HEK293 (cell line): ENCODE measurements around the gene ITGB5.

Experiments used
- CTCF ChIA-PET: fragments of 350-600 bp; formaldehyde crosslinking; extraction: SDS; loops from one replicate; lab custom pipeline; 2021; ENCODE audit warnings: antibody characterized with exemption; lab: Yijun Ruan, JAX
- POLR2A ChIA-PET: fragments of 300-600 bp; formaldehyde crosslinking; extraction: SDS; loops from one replicate; lab custom pipeline; 2020; ENCODE audit warnings: antibody characterized with exemption, inconsistent platforms; lab: Yijun Ruan, JAX
- H3K27ac ChIP-seq: fragments of 200-500 bp; sonication (Bioruptor generic); 2 replicates; pipeline ENCODE4 v1.5.1; 2014; ENCODE audit warnings: low read depth, low read length, control low read depth, inconsistent platforms; ENCODE audit errors: extremely low read depth
- H3K36me3 ChIP-seq, 2 experiments: fragments of 200-500 bp in 1 of 2; sonication (Bioruptor generic) in 1 of 2; 1 replicate in 1 of 2; 2 replicates in 1 of 2; pipeline ENCODE4 v1.5.1; 2014 to 2017; ENCODE audit warnings: inconsistent platforms in 2 of 2, low read length in 2 of 2; ENCODE audit not compliant: control insufficient read depth in 2 of 2, insufficient read depth in 1 of 2
- H3K4me1 ChIP-seq: fragments of 200-500 bp; sonication (Bioruptor generic); 2 replicates; pipeline ENCODE4 v1.5.1; 2014; ENCODE audit warnings: mild to moderate bottlenecking, low read length, inconsistent platforms; ENCODE audit not compliant: control insufficient read depth, insufficient read depth
- H3K4me3 ChIP-seq: 2 replicates; pipeline ENCODE4 v1.5.1; 2011; ENCODE audit warnings: low read depth, mild to moderate bottlenecking, control low read depth, low read length, moderate library complexity
- H3K9me3 ChIP-seq: fragments of 200-500 bp; sonication (Bioruptor generic); 2 replicates; pipeline ENCODE4 v1.5.1; 2014; ENCODE audit warnings: low read depth, low read length, inconsistent platforms; ENCODE audit not compliant: control insufficient read depth, insufficient read depth
- BCL11B ChIP-seq: fragments of 450-650 bp; formaldehyde crosslinking; IDR thresholded peaks from 2 replicates; pipeline ENCODE4 v1.5.1; 2016; ENCODE audit warnings: low read depth, missing biosample characterization, missing genetic modification characterization
- HOXC10 ChIP-seq: sonication (generic); formaldehyde crosslinking; IDR thresholded peaks from 2 replicates; pipeline ENCODE4 v1.8.1; 2023; ENCODE audit warnings: mild to moderate bottlenecking, missing genetic modification reagents
- KLF8 ChIP-seq: fragments of 450-650 bp; formaldehyde crosslinking; IDR thresholded peaks from 2 replicates; pipeline ENCODE4 v1.5.1; 2016; ENCODE audit warnings: missing biosample characterization, missing genetic modification characterization
- PRDM1 ChIP-seq: fragments of 450-650 bp; formaldehyde crosslinking; IDR thresholded peaks from 2 replicates; pipeline ENCODE4; 2016; ENCODE audit warnings: missing biosample characterization, missing genetic modification characterization
- RBAK ChIP-seq: fragments of 450-650 bp; formaldehyde crosslinking; IDR thresholded peaks from 2 replicates; pipeline ENCODE4 v1.5.1; 2016; ENCODE audit warnings: missing biosample characterization, missing genetic modification characterization
- SETDB1 ChIP-seq: IDR thresholded peaks from one replicate; pipeline ENCODE4 v1.6.1; 2017; ENCODE audit warnings: mild to moderate bottlenecking, low read length, moderate library complexity, mixed read lengths; ENCODE audit not compliant: insufficient read length
- SP3 ChIP-seq: fragments of 450-650 bp; formaldehyde crosslinking; IDR thresholded peaks from 2 replicates; pipeline ENCODE4 v1.5.1; 2016; ENCODE audit warnings: missing biosample characterization, missing genetic modification characterization
- YY2 ChIP-seq: fragments of 450-650 bp; formaldehyde crosslinking; IDR thresholded peaks from 2 replicates; pipeline ENCODE4 v1.5.1; 2016; ENCODE audit warnings: missing biosample characterization, missing genetic modification characterization
- ZFP3 ChIP-seq: fragments of 450-650 bp; formaldehyde crosslinking; IDR thresholded peaks from 2 replicates; pipeline ENCODE4 v1.5.1; 2016; ENCODE audit warnings: low read depth, missing biosample characterization, missing genetic modification characterization
- ZFP69B ChIP-seq: fragments of 450-650 bp; formaldehyde crosslinking; IDR thresholded peaks from 2 replicates; pipeline ENCODE4 v1.5.1; 2016; ENCODE audit warnings: missing biosample characterization, missing genetic modification characterization
- ZNF114 ChIP-seq: fragments of 450-650 bp; formaldehyde crosslinking; IDR thresholded peaks from 2 replicates; pipeline ENCODE4 v1.5.0; 2017; ENCODE audit warnings: missing biosample characterization, missing genetic modification characterization
- ZNF132 ChIP-seq: fragments of 450-650 bp; formaldehyde crosslinking; IDR thresholded peaks from 2 replicates; pipeline ENCODE4 v1.5.1; 2017; ENCODE audit warnings: missing biosample characterization, missing genetic modification characterization, borderline replicate concordance
- ZNF19 ChIP-seq: fragments of 450-650 bp; formaldehyde crosslinking; IDR thresholded peaks from 2 replicates; pipeline ENCODE4; 2016; ENCODE audit warnings: missing biosample characterization, missing genetic modification characterization, low read depth
- ZNF221 ChIP-seq: fragments of 450-650 bp; formaldehyde crosslinking; IDR thresholded peaks from 2 replicates; pipeline ENCODE4 v1.5.1; 2017; ENCODE audit warnings: missing biosample characterization, missing genetic modification characterization, borderline replicate concordance
- ZNF311 ChIP-seq: fragments of 450-650 bp; formaldehyde crosslinking; IDR thresholded peaks from 2 replicates; pipeline ENCODE4 v1.5.1; 2017; ENCODE audit warnings: missing biosample characterization, missing genetic modification characterization, borderline replicate concordance
- ZNF335 ChIP-seq: fragments of 450-650 bp; formaldehyde crosslinking; conservative IDR thresholded peaks from 2 replicates; pipeline ENCODE4 v1.5.1; 2016; ENCODE audit warnings: missing biosample characterization, missing genetic modification characterization
- ZNF37A ChIP-seq: fragments of 450-650 bp; IDR thresholded peaks from 2 replicates; pipeline ENCODE4 v1.5.1; 2018; ENCODE audit warnings: missing biosample characterization, missing genetic modification characterization
- ZNF404 ChIP-seq: fragments of 450-650 bp; formaldehyde crosslinking; IDR thresholded peaks from 2 replicates; pipeline ENCODE4 v1.5.1; 2017; ENCODE audit warnings: missing biosample characterization, missing genetic modification characterization
- ZNF416 ChIP-seq: fragments of 450-650 bp; formaldehyde crosslinking; IDR thresholded peaks from 2 replicates; pipeline ENCODE4 v1.5.1; 2016; ENCODE audit warnings: missing biosample characterization, missing genetic modification characterization
- ZNF48 ChIP-seq: fragments of 450-650 bp; formaldehyde crosslinking; IDR thresholded peaks from 2 replicates; pipeline ENCODE4 v1.5.1; 2016; ENCODE audit warnings: missing biosample characterization, missing genetic modification characterization
- ZNF549 ChIP-seq: fragments of 450-650 bp; IDR thresholded peaks from 2 replicates; pipeline ENCODE4 v1.5.1; 2018; ENCODE audit warnings: missing biosample characterization, missing genetic modification characterization, mild to moderate bottlenecking, inconsistent platforms, moderate library complexity
- ZNF580 ChIP-seq: fragments of 450-650 bp; formaldehyde crosslinking; IDR thresholded peaks from 2 replicates; pipeline ENCODE4 v1.5.1; 2016; ENCODE audit warnings: missing biosample characterization, missing genetic modification characterization
- ZNF664 ChIP-seq: fragments of 450-650 bp; formaldehyde crosslinking; IDR thresholded peaks from 2 replicates; pipeline ENCODE4 v1.5.1; 2016; ENCODE audit warnings: missing biosample characterization, missing genetic modification characterization
- ZSCAN5A ChIP-seq: fragments of 450-650 bp; formaldehyde crosslinking; IDR thresholded peaks from 2 replicates; pipeline ENCODE4 v1.5.1; 2016; ENCODE audit warnings: missing biosample characterization, missing genetic modification characterization
- TF ChIP-seq, protein P1 (sequence below): fragments of 450-650 bp; IDR thresholded peaks from 2 replicates; pipeline ENCODE4 v1.5.1; 2018; ENCODE audit warnings: missing biosample characterization, missing genetic modification characterization
- TF ChIP-seq, protein P2 (sequence below): sonication (generic); formaldehyde crosslinking; IDR thresholded peaks from 2 replicates; pipeline ENCODE4 v1.8.1; 2022; ENCODE audit warnings: mild to moderate bottlenecking, moderate library complexity, missing genetic modification reagents
- TF ChIP-seq, protein P3 (sequence below): fragments of 450-650 bp; formaldehyde crosslinking; IDR thresholded peaks from 2 replicates; pipeline ENCODE4 v1.5.1; 2016; ENCODE audit warnings: missing biosample characterization, missing genetic modification characterization
- TF ChIP-seq, protein P4 (sequence below): fragments of 450-650 bp; formaldehyde crosslinking; IDR thresholded peaks from 2 replicates; pipeline ENCODE4 v1.5.1; 2016; ENCODE audit warnings: missing biosample characterization, missing genetic modification characterization

ITGB5 gene

GRCh38 chr3:124741027-124741426 is 146.1 kb downstream of the ITGB5 start (continued):
- TF ChIP-seq ZNF48 (tag by site-specific recombination) (no peak), ZNF549 (tag by site-specific recombination) (no peak), ZFP3 (tag by site-specific recombination) (no peak), KLF8 (no peak), ZNF221 (tag by site-specific recombination) (no peak), ZNF664 (tag by site-specific recombination) (no peak), SP3 (no peak), RBAK (tag by site-specific recombination) (no peak), HOXC10 (CRISPR knock-in tag) (no peak)
- TF ChIP-seq, protein P1, sequence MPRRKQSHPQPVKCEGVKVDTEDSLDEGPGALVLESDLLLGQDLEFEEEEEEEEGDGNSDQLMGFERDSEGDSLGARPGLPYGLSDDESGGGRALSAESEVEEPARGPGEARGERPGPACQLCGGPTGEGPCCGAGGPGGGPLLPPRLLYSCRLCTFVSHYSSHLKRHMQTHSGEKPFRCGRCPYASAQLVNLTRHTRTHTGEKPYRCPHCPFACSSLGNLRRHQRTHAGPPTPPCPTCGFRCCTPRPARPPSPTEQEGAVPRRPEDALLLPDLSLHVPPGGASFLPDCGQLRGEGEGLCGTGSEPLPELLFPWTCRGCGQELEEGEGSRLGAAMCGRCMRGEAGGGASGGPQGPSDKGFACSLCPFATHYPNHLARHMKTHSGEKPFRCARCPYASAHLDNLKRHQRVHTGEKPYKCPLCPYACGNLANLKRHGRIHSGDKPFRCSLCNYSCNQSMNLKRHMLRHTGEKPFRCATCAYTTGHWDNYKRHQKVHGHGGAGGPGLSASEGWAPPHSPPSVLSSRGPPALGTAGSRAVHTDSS (tag by site-specific recombination) = no peak
- TF ChIP-seq, protein P2, sequence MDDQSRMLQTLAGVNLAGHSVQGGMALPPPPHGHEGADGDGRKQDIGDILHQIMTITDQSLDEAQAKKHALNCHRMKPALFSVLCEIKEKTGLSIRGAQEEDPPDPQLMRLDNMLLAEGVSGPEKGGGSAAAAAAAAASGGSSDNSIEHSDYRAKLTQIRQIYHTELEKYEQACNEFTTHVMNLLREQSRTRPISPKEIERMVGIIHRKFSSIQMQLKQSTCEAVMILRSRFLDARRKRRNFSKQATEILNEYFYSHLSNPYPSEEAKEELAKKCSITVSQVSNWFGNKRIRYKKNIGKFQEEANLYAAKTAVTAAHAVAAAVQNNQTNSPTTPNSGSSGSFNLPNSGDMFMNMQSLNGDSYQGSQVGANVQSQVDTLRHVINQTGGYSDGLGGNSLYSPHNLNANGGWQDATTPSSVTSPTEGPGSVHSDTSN (CRISPR knock-in tag) = no peak

- Histone ChIP-seq H3K36me3 (peaks cover 10 to 37% of the 10 kb centered on the region in 2 experiments), H3K4me3 (no peak overlapping the region)
- CTCF ChIA-PET = interaction anchor here (0.5 to 1.1 kb wide), 3 partner anchors 42 to 932 kb away, joined by 4 to 6 read pairs (median 4); no protein-coding TSS in a partner anchor
These were observed 155.4 kb downstream of the ITGB5 start for GRCh38 chr3:124731760-124732159.

More at GRCh38 chr3:124731760-124732159, 155.4 kb downstream of the ITGB5 start:
- TF ChIP-seq YY2 (no peak), SETDB1 (no peak), ZNF416 (no peak), PRDM1 (tag by site-specific recombination) (no peak), ZSCAN5A (tag by site-specific recombination) (no peak), ZNF114 (tag by site-specific recombination) (no peak), ZNF37A (no peak), ZNF335 (tag by site-specific recombination) (no peak), ZFP69B (tag by site-specific recombination) (no peak), ZNF580 (tag by site-specific recombination) (no peak), ZNF311 (tag by site-specific recombination) (no peak), SP3 (no peak), ZNF404 (no peak), ZNF132 (tag by site-specific recombination) (no peak), BCL11B (tag by site-specific recombination) (no peak), ZNF19 (tag by site-specific recombination) (no peak), KLF8 (no peak)
- TF ChIP-seq, protein P3, sequence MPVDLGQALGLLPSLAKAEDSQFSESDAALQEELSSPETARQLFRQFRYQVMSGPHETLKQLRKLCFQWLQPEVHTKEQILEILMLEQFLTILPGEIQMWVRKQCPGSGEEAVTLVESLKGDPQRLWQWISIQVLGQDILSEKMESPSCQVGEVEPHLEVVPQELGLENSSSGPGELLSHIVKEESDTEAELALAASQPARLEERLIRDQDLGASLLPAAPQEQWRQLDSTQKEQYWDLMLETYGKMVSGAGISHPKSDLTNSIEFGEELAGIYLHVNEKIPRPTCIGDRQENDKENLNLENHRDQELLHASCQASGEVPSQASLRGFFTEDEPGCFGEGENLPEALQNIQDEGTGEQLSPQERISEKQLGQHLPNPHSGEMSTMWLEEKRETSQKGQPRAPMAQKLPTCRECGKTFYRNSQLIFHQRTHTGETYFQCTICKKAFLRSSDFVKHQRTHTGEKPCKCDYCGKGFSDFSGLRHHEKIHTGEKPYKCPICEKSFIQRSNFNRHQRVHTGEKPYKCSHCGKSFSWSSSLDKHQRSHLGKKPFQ (tag by site-specific recombination) = no peak
- TF ChIP-seq, protein P4, sequence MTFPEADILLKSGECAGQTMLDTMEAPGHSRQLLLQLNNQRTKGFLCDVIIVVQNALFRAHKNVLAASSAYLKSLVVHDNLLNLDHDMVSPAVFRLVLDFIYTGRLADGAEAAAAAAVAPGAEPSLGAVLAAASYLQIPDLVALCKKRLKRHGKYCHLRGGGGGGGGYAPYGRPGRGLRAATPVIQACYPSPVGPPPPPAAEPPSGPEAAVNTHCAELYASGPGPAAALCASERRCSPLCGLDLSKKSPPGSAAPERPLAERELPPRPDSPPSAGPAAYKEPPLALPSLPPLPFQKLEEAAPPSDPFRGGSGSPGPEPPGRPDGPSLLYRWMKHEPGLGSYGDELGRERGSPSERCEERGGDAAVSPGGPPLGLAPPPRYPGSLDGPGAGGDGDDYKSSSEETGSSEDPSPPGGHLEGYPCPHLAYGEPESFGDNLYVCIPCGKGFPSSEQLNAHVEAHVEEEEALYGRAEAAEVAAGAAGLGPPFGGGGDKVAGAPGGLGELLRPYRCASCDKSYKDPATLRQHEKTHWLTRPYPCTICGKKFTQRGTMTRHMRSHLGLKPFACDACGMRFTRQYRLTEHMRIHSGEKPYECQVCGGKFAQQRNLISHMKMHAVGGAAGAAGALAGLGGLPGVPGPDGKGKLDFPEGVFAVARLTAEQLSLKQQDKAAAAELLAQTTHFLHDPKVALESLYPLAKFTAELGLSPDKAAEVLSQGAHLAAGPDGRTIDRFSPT (tag by site-specific recombination) = no peak
- Histone ChIP-seq H3K9me3 (no peaks in the 10 kb centered on the region), H3K27ac (no peak overlapping the region), H3K4me1 (no peaks in the 10 kb centered on the region)
- POLR2A ChIA-PET = interaction anchor here (0.6 to 0.7 kb wide), 3 partner anchors 13 to 852 kb away, joined by 4 to 5 read pairs (median 4); no protein-coding TSS in a partner anchor
